Jurkat, Clone E6-1 (cell line): ENCODE results near the gene ANXA2R.
"Not testable (repeated sequence)": the region's sequence is repeated elsewhere in the genome, so short reads cannot be mapped to it uniquely, and the experiment has no call there.

Source experiments
- DNase-seq: peaks from one replicate; pipeline ENCODE4 v3.0.0-alpha.2; 2011; ENCODE audit warnings: low read depth, low spot score
- H3K4me3 ChIP-seq: 2 replicates; pipeline ENCODE4 v1.5.1; 2011; ENCODE audit warnings: mild to moderate bottlenecking, low read length, control low read depth, moderate library complexity

The ANXA2R gene

GRCh38 chr5:43037636-43038495 is 2.3 kb downstream of the ANXA2R start:
- peak overlapping the region; percentile 85 for H3K4me3 ChIP-seq
- DNase-seq: peak; percentile 88

DNA sequence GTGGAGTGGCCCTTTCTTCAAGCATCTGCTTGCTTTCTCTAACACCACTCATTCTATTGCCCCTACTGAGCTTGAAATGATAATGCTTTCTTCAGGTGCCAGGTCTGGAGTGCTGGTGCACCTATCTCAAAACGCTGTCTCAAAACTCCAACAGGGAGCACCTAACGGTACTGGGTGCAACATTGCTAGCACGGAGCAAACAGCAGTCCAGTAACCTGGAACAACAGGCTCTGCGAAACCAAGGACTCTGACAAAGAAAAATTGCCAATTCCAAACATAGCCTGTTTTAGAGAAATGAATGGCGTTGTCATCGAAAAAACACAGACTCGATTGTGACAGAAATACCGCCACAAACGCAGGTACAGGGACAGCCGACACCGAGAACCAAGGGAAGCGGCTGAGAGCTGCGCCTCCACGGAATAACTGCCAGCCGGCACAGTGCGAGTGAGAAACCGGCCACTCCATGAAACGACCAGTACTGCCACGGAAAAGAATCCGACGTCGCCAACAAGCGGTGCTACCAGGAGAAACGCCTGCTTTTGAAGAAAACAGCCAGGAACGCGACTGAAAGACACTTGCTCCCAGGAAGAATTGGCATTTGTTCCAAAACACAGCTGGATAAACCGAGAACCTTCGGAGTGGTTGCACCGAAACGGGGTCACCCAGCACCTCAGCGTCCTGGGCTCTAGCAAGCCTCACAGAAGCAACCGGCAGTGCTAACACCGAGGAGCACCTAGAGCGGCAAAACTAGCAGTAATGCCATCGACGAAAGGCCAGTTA is 3.1 kb downstream of the ANXA2R start:
- DNase-seq: no peak

DNA sequence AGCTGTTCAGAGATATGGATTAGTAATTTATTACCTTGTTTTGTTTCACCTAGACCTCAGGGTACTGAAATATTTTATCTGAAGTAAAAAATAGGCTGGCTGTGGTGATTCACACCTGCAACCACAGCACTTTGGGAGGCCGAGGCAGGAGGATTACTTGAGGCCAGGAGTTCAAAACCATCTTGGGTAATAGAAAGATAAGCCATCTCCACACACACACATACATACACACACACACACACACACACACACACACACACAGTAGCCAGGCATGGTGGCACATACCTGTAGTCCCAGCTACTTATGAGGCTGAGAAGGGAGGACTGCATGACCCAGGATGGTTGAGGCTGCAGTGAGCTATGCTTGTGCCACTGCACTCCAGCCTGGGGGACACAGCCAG is 3.7 kb downstream of the ANXA2R start:
- no peak overlapping the region for H3K4me3 ChIP-seq
- DNase-seq: no peak

More for the DNA sequence above, 3.1 kb downstream of the ANXA2R start:
- H3K4me3 ChIP-seq: peak overlapping the region; percentile 85

DNA sequence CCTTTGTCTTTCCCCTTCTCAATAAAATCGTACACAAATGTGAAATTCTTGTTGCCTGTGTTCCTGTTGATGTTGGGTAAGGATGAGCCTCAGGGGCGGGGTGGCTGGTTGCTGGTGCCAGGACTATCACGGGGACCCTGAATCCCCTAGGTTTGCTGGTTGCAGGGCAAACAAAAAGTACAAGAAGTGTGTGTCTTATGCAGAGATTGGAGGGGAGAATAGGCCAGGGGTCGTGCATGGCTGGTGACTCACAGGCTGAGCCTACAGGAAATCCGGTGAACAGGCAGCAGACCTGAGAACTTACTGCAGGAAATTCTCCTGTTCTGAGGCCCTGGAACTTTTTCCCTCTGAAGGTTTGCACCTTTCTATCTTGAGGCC is 5.5 kb downstream of the ANXA2R start:
- H3K4me3 ChIP-seq: no peak overlapping the region
- no peak for DNase-seq

- no peak for DNase-seq
- H3K4me3 ChIP-seq: no peak overlapping the region
These were observed 6.1 kb downstream of the ANXA2R start for GRCh38 chr5:43033841-43034590.

DNA sequence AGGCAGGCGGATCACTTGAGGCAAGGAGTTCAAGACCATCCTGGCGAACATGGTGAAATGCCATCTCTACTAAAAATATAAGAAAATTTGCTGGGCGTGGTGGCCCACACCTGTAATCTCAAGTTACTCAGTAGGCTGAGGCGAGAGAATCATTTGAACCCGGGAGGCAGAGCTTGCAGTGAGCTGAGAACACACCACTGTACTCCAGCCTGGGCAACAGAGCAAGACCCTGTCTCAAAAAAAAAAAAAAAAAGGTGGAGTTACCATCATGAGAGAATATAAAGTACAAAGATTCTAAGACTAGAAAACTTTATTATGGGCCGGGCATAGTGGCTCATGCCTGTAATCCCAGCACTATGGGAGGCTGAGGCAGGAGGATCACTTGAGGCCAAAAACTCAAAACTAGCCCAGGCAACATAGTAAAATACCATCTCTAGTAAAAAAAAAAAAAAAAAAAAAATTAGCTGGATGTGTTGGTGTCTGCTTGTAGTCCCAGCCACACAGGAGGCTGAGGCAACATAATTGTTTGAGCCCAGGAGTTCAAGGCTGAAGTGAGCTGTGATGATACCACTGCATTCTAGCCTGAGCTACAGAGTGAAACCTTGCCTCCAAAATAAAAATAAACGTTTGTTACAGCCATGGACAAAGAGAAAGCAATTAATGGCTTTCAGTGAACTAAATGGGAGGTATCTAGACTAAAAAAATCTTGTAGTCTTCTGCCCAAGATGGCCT is 12.9 kb downstream of the ANXA2R start:
- no peak for DNase-seq
- H3K4me3 ChIP-seq: no peak overlapping the region

- DNase-seq, H3K4me3 ChIP-seq: not testable (repeated sequence)
These were observed 14.8 kb downstream of the ANXA2R start for GRCh38 chr5:43025184-43025950.

DNA sequence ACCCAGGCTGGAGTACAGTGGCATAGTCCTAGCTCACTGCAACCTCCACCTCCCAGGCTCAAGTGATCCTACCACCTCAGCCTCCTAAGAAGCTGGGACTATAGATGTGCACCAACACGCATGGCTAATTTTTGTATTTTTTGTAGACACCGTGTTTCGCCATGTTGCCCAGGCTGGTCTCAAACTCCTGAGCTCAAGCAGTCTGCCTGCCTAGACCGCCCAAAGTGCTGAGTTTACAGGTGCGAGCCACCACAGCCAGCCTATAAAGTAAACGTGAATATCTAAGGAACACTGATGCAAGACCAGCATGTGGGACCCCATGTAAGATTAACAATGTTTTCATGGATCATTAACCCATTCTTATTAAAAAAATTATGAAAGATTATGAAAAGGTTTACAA is 15.9 kb downstream of the ANXA2R start:
- no peak for DNase-seq

GRCh38 chr5:43021151-43021550 is 19.0 kb downstream of the ANXA2R start:
- no peak for DNase-seq
- H3K4me3 ChIP-seq: no peak overlapping the region

More for the DNA sequence above, 15.9 kb downstream of the ANXA2R start:
- H3K4me3 ChIP-seq: no peak overlapping the region

- peak overlapping the region; percentile 61 for H3K4me3 ChIP-seq
- no peak for DNase-seq
These were observed 19.7 kb downstream of the ANXA2R start for GRCh38 chr5:43020399-43020746.

DNA sequence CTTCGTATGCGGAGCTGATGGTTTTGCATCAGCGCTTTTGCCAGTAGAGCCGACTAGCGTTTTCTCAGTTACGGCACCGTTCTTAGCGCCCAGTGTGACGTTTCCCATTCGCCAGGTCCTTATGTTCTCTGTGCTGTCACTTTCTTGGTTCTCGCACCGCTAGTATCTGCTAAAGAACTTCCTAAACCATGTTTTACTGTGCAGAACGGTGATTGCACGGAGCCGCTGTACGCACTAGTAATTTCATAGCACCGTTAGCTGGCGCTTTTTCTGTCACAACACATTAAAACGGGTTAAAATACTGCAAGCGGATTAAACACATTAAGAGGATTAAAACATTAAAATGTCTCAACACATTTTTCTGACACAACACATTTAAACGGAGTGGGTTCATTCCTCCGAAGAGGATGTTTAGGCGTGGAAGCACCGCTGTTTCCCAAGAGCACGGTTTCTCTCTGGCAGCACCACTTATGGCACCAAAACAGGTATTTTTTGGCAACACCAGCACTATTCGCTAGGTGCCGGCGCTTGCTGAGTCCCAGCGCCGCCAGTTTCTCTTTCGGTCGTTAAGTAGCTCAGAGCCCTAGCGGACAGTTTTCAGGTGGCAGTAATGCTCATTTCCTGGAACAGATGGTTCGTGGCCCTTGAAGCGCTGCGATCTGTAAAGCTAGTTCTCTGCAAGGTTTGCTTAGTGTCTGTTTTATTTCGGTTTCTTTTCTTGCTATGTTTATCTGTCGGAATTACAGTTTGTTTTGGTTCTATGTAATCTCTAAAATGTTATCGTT is 20.3 kb downstream of the ANXA2R start:
- H3K4me3 ChIP-seq: peak overlapping the region; percentile 61
- peak; percentile 95 for DNase-seq

DNA sequence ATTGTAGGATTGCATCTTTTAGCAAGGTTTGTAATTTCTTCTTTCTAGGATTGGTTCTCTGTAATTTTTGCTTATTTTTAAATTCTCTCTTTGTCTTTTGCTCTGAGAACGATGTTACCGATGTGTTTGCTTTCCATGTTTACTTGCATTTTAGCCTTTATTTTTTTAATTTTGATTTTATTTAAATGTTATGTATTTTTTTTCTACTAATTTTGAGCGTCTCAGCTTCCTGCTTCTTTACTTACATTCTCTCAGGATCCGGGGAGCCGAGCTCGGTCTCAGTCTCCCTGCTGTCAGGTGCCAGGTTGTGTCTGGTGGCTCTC is 20.9 kb downstream of the ANXA2R start:
- peak overlapping the region; percentile 61 for H3K4me3 ChIP-seq

GRCh38 chr5:43017428-43017815 is 22.7 kb downstream of the ANXA2R start:
- DNase-seq: no peak
- H3K4me3 ChIP-seq: peak overlapping the region; percentile 61

More for the DNA sequence above, 20.9 kb downstream of the ANXA2R start:
- DNase-seq: no peak

- no peak overlapping the region for H3K4me3 ChIP-seq
These were observed 23.8 kb downstream of the ANXA2R start for GRCh38 chr5:43016217-43016779.

DNA sequence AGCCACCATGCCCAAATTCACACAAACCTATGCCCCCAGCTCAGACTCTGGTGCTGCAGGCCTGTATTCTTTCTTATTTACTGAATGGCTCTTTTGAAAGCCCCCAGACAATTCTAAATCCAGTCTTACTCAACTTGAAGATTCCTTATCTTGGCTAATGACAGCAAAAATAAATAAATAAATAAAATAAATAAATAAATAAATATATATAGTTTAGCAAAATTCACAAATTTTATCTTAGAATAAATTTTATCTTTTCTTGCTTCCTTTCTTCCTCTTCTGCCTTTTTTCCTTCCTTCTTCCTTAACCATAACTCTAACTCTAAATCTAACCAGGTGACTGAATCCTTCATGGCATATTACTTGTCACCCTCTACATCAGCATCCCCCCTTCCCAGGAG is 25.6 kb downstream of the ANXA2R start:
- H3K4me3 ChIP-seq: no peak overlapping the region
- DNase-seq: no peak

More at GRCh38 chr5:43016217-43016779, 23.8 kb downstream of the ANXA2R start:
- no peak for DNase-seq

GRCh38 chr5:43010935-43011315 is 29.2 kb downstream of the ANXA2R start:
- no peak overlapping the region for H3K4me3 ChIP-seq
- no peak for DNase-seq

DNA sequence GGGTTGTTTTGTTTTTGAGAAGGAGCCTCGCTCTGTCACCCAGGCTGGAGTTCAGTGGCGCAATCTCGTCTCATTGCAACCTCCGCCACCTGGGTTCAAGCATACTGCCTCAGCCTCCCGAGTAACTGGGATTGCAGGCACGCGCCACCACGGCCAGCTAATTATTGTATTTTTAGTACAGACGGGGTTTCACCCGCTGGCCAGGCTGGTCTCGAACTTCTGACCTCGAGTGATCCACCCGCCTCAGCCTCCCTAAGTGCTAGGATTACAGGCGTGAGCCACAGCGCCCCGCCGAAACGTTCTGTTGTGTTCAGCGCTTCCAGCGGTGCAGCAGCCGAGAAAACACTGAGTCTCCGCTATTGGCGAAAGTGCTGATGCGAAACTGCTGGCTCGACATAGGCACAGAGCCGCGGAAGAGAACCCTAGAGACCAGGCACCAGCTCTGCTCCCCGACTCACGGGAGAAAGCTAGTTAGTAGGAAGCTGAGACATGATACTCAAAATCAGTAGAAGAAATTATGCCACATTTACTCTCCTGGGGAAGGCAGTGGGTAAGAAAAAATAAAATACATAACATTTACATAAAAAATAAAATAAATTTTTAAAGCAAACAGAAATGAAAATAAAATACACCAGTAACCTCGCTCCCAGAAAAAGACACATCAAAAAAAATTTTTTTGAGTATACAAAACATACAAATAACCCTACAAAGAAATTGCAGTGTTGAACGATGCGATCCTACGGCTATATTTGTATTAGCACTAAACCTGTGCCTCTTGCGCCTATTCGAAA is 31.6 kb downstream of the ANXA2R start:
- DNase-seq: peak; percentile 93
- H3K4me3 ChIP-seq: peak overlapping the region; percentile 66
